ENCODE data around the gene BID.
"Not testable (repeated sequence)": the region's sequence is repeated elsewhere in the genome, so short reads cannot be mapped to it uniquely, and the experiment has no call there.

The BID gene

GRCh38 chr22:17698276-17698675 is 76.0 kb downstream of the BID start:
- FAIRE-seq, result not testable (repeated sequence)

- not testable (repeated sequence) for FAIRE-seq
Measured at GRCh38 chr22:17697196-17697595, 77.1 kb downstream of the BID start.

- no peak for FAIRE-seq
Measured at GRCh38 chr22:17695986-17696385, 78.3 kb downstream of the BID start.

- FAIRE-seq, result no peak
Measured at GRCh38 chr22:17694752-17695151, 79.5 kb downstream of the BID start.

GRCh38 chr22:17694193-17694592 is 80.1 kb downstream of the BID start:
- no peak for FAIRE-seq

- FAIRE-seq, result no peak
Measured at GRCh38 chr22:17692841-17693240, 81.4 kb downstream of the BID start.

- no peak for FAIRE-seq
Measured at GRCh38 chr22:17684245-17684644, 90.0 kb downstream of the BID start.
